Subcutaneous adipose tissue (tissue), 4 donors: Measurements from ENCODE around the gene MYBPHL. TPM values are rescaled to one million over a fixed set of nuclear protein-coding genes. Genes with fewer than 3 reads are reported as not detected.

Experiments used
- CTCF ChIP-seq: fragments of 450-650 bp; IDR thresholded peaks from one replicate; pipeline ENCODE4 v1.5.1; 2016; ENCODE audit warnings: low read depth, mild to moderate bottlenecking, control low read depth, antibody characterized with exemption, moderate library complexity
- total RNA-seq, 4 donors: library from RNA; depleted of rRNA; stranded (reverse); fragments of >200 nt; gene quantifications; one replicate each; pipeline ENCODE4 v1.1.0, GENCODE V29; 2016

Gene MYBPHL
- total RNA-seq, 4 donors from 2014 or later = not detected

GRCh38 chr1:109271458-109271857 is 35.4 kb downstream of the MYBPHL start:
- TF ChIP-seq CTCF = no peak

GRCh38 chr1:109270623-109271317 is 36.0 kb downstream of the MYBPHL start:
- no peak for TF ChIP-seq CTCF

GRCh38 chr1:109269981-109270622 is 36.7 kb downstream of the MYBPHL start:
- TF ChIP-seq CTCF = no peak

- TF ChIP-seq CTCF = no peak
Observed at GRCh38 chr1:109269212-109269980, 37.4 kb downstream of the MYBPHL start.

- TF ChIP-seq CTCF = no peak
Observed at GRCh38 chr1:109268431-109269211, 38.2 kb downstream of the MYBPHL start.

- no peak for TF ChIP-seq CTCF
Observed at GRCh38 chr1:109267743-109268300, 39.0 kb downstream of the MYBPHL start.
